HG02884 (cell line): ENCODE measurements around the gene RHBDF2.

Experiments
- ATAC-seq: cut with Tn5 transposase; IDR thresholded peaks from one replicate; pipeline ENCODE4 v1.9.1; 2021; ENCODE audit warnings: mild to moderate bottlenecking, moderate library complexity; ENCODE audit not compliant: unreplicated experiment

RHBDF2 gene

GRCh38 chr17:76502341-76503211 lies 1.4 kb upstream of the RHBDF2 start:
- ATAC-seq, result no peak

DNA sequence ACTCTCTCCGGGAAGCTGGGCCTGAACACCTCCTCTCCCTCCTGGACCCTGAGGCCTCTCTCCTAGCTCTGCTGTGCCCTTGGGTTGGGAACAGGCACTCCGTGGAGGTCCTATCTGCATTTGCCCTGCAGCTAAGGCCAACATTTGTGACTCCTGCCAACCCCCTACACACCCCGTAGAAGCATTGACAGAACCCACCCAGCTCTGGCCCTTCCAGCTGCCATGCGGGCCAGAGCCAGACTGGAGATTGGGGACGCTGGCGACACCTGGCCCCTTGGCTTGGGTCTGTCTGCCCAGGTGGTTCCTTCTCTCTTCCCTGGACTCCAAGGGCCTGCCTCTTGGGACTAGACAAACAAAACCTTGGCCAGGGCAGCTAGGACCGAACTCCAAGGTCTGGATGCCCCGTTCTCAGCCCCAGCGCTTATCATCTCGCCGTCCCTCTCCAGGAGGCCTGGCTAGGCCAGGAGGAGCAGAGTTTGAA lies 644 bp upstream of the RHBDF2 start:
- no peak for ATAC-seq

DNA sequence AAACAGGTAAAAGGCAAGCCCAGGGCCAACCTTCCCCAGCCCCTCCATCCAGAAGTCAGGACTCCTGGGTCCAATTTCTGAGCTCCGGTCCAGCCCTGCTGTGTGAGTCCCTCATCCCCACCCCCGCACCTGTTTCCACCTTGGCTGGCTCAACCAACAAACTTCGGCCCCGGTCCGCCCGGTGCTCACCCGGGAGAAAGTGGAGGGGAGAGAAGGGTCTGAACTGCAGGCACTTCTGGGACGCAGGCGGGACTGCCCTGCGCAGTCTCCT lies 541 bp downstream of the RHBDF2 start:
- ATAC-seq, result no peak

GRCh38 chr17:76500074-76500746 lies 1.0 kb downstream of the RHBDF2 start:
- no peak for ATAC-seq

- ATAC-seq, result no peak
Observed at GRCh38 chr17:76499267-76499667, 2.0 kb downstream of the RHBDF2 start.

- no peak for ATAC-seq
Observed at GRCh38 chr17:76498876-76499251, 2.4 kb downstream of the RHBDF2 start.

GRCh38 chr17:76497979-76498875 lies 3.0 kb downstream of the RHBDF2 start:
- ATAC-seq, result no peak

DNA sequence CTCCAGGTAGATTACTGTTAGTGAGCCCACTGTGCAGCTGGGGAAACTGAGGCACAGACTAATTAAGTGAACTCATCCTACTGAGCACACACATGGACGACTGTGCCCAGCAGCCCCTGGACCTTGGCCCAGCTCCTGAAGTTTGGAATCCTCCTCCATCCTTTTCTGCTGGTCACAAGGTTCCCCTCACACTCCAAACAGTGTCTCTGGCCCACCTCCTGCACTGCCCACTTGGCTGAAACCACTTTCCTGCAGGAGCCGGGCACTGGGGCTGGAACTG lies 3.6 kb downstream of the RHBDF2 start:
- no peak for ATAC-seq

GRCh38 chr17:76496464-76496863 lies 4.8 kb downstream of the RHBDF2 start:
- ATAC-seq, result no peak

GRCh38 chr17:76495663-76496400 lies 5.4 kb downstream of the RHBDF2 start:
- no peak for ATAC-seq

DNA sequence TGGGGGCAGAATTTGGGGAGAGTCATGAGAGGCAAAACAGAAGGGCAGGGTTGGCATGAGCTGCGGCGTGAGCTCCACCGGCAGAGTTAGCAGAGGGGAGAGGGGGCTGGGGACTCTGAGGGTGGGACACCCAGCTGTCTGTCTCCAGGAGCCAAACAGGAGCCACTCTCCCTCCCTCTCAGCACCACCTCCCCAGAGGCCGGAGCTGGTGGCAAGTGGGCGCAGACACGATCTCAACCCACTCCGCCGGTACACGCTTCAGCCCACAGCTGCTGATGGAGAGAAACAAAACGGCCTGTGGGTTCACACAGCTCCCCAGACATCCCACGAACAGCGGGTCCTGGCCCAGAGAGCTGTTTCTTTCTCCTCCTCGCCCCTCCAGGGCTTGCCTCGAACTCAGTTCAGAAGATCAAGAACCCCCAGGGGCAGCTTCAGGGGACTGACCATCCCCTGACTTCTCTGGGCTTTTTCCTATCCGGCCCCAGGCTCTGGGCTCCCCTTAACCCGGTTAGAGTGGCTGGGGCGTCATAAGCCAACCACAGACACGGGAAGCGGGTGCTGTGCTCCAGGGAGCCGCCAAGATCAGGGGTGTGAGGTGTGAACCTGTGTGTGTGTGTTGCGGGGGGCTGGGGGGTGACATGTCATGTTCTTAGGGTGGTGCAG lies 7.6 kb downstream of the RHBDF2 start:
- no peak for ATAC-seq

GRCh38 chr17:76492989-76493501 lies 8.2 kb downstream of the RHBDF2 start:
- ATAC-seq, result no peak

- ATAC-seq, result no peak
Observed at GRCh38 chr17:76492123-76492988, 8.9 kb downstream of the RHBDF2 start.

- ATAC-seq, result no peak
Observed at GRCh38 chr17:76491271-76492122, 9.7 kb downstream of the RHBDF2 start.

- ATAC-seq, result no peak
Observed at GRCh38 chr17:76490112-76490710, 11.0 kb downstream of the RHBDF2 start.

GRCh38 chr17:76487451-76488192 lies 13.6 kb downstream of the RHBDF2 start:
- ATAC-seq, result no peak

DNA sequence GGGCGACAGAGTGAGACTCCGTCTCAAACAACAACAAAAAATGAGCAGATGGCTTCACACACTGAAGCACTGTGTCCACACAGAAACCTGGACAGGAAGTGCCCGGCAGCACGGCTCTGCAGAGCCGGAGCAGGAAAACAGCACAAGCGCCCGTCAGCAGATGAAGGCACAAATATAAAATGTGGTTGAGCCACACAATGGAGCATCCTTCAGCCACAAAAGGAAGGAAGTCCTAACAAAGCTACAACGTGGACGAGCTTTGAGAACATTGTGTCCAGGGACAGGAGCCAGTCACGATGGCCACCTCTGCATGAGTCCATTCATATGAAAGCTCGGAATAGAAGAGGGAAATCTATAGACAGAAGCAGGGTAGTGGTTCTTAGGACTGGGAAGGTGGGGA lies 15.7 kb downstream of the RHBDF2 start:
- no peak for ATAC-seq
